Activated T-helper 2 cell treated with anti-CD3 and anti-CD28 coated beads, Interferon-gamma antibody, Interleukin-2, Interleukin-4, amounts not matched to agents 10 μg/mL and 5 μg/mL and 100 μg/mL, durations not matched to agents 14 hours and 24 hours and 36 hours (primary cell): Measurements from ENCODE around the gene ARHGEF39. TPM values are rescaled to one million over a fixed set of nuclear protein-coding genes. Genes with fewer than 3 reads are reported as not detected.
A peak's percentile ranks its signal among the peaks of the same experiment; 100 is the strongest.

Experiments used
- DNase-seq: peaks from one replicate; pipeline ENCODE4 v3.0.0; 2021; ENCODE audit warnings: low spot score
- H3K27ac Mint-ChIP-seq: one replicate; pipeline ENCODE4 v1.8.0; 2021; ENCODE audit warnings: mixed read lengths
- H3K27me3 Mint-ChIP-seq: one replicate; pipeline ENCODE4 v1.8.0; 2021; ENCODE audit warnings: low read depth, mixed read lengths
- H3K36me3 Mint-ChIP-seq: one replicate; pipeline ENCODE4 v1.8.0; 2021; ENCODE audit warnings: low read depth, mixed read lengths
- H3K4me1 Mint-ChIP-seq: one replicate; pipeline ENCODE4 v1.8.0; 2021; ENCODE audit warnings: low read depth, mixed read lengths
- H3K4me3 Mint-ChIP-seq: one replicate; pipeline ENCODE4 v1.8.0; 2021; ENCODE audit warnings: low read depth, mild to moderate bottlenecking, moderate library complexity, mixed read lengths
- H3K9me3 Mint-ChIP-seq: one replicate; pipeline ENCODE4 v1.8.0; 2021; ENCODE audit warnings: mixed read lengths
- intact Hi-C: fragments of 100-400 bp; cut with micrococcal nuclease; formaldehyde crosslinking; loops from one replicate; pipeline ENCODE4 v1.15.1; 2023
- total RNA-seq: library from RNA; stranded (reverse); gene quantifications from 2 replicates; pipeline ENCODE4 v1.2.3, GENCODE V29; 2022

ARHGEF39 gene
- total RNA-seq, 1 donor from 2014 or later = 12.3 TPM

GRCh38 chr9:35679766-35680330 is 14.9 kb upstream of the ARHGEF39 start:
- no peak overlapping the region for H3K4me3 Mint-ChIP-seq
- peaks cover 13% of the 10 kb centered on the region for H3K27me3 Mint-ChIP-seq
- H3K27ac Mint-ChIP-seq = no peak overlapping the region
- H3K4me1 Mint-ChIP-seq = peaks cover 3% of the 10 kb centered on the region
- H3K36me3 Mint-ChIP-seq = no peaks in the 10 kb centered on the region
- no peak for DNase-seq
- no peaks in the 10 kb centered on the region for H3K9me3 Mint-ChIP-seq
- intact Hi-C loops = no loop called here

DNA sequence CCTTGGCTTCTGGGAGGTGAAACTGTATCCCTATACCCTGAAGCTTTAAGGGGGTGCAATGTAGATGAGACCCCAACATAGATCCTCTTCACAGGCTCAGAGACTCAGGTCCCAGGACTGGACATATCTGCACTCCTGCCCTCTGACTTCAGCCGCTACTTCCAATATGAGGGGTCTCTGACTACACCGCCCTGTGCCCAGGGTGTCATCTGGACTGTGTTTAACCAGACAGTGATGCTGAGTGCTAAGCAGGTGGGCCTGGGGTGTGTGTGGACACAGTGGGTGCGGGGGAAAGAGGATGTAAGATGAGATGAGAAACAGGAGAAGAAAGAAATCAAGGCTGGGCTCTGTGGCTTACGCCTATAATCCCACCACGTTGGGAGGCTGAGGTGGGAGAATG is 14.1 kb upstream of the ARHGEF39 start:
- no peak for DNase-seq
- H3K4me3 Mint-ChIP-seq = no peak overlapping the region
- no peak overlapping the region for H3K27ac Mint-ChIP-seq
- H3K36me3 Mint-ChIP-seq = no peaks in the 10 kb centered on the region
- intact Hi-C loops = no loop called here
- H3K9me3 Mint-ChIP-seq = no peaks in the 10 kb centered on the region
- peaks cover 5% of the 10 kb centered on the region for H3K4me1 Mint-ChIP-seq
- peaks cover 20% of the 10 kb centered on the region for H3K27me3 Mint-ChIP-seq

DNA sequence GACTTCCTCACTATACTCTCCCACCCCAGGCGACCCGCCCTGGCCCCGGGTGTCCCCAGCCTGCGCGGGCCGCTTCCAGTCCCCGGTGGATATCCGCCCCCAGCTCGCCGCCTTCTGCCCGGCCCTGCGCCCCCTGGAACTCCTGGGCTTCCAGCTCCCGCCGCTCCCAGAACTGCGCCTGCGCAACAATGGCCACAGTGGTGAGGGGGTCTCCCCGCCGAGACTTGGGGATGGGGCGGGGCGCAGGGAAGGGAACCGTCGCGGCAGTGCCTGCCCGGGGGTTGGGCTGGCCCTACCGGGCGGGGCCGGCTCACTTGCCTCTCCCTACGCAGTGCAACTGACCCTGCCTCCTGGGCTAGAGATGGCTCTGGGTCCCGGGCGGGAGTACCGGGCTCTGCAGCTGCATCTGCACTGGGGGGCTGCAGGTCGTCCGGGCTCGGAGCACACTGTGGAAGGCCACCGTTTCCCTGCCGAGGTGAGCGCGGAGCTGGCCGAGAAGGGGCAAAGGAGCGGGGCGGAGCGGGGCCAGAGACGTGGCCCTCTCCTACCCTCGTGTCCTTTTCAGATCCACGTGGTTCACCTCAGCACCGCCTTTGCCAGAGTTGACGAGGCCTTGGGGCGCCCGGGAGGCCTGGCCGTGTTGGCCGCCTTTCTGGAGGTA is 10.9 kb upstream of the ARHGEF39 start:
- DNase-seq = no peak
- intact Hi-C loops = no loop called here
- peaks cover 5% of the 10 kb centered on the region for H3K4me1 Mint-ChIP-seq
- H3K27ac Mint-ChIP-seq = no peak overlapping the region
- peaks cover 30% of the 10 kb centered on the region for H3K27me3 Mint-ChIP-seq
- no peaks in the 10 kb centered on the region for H3K9me3 Mint-ChIP-seq
- H3K36me3 Mint-ChIP-seq = no peaks in the 10 kb centered on the region
- H3K4me3 Mint-ChIP-seq = peak overlapping the region; percentile 47

- Mint-ChIP-seq H3K27ac (no peak overlapping the region), H3K36me3 (no peaks in the 10 kb centered on the region), H3K9me3 (no peaks in the 10 kb centered on the region)
Observed at GRCh38 chr9:35675204-35675603, 10.2 kb upstream of the ARHGEF39 start.

DNA sequence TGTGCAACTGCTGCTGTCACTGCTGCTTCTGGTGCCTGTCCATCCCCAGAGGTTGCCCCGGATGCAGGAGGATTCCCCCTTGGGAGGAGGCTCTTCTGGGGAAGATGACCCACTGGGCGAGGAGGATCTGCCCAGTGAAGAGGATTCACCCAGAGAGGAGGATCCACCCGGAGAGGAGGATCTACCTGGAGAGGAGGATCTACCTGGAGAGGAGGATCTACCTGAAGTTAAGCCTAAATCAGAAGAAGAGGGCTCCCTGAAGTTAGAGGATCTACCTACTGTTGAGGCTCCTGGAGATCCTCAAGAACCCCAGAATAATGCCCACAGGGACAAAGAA is 9.0 kb upstream of the ARHGEF39 start:
- Mint-ChIP-seq H3K27me3 (peaks cover 30% of the 10 kb centered on the region), H3K27ac (no peak overlapping the region), H3K4me1 (peaks cover 5% of the 10 kb centered on the region), H3K9me3 (no peaks in the 10 kb centered on the region), H3K4me3 (no peak overlapping the region), H3K36me3 (no peaks in the 10 kb centered on the region)
- intact Hi-C loops = no loop called here
- no peak for DNase-seq

More at GRCh38 chr9:35675204-35675603, 10.2 kb upstream of the ARHGEF39 start:
- intact Hi-C loops = no loop called here
- Mint-ChIP-seq H3K4me1 (peaks cover 5% of the 10 kb centered on the region), H3K27me3 (peaks cover 32% of the 10 kb centered on the region), H3K4me3 (peak overlapping the region; percentile 17)
- no peak for DNase-seq

DNA sequence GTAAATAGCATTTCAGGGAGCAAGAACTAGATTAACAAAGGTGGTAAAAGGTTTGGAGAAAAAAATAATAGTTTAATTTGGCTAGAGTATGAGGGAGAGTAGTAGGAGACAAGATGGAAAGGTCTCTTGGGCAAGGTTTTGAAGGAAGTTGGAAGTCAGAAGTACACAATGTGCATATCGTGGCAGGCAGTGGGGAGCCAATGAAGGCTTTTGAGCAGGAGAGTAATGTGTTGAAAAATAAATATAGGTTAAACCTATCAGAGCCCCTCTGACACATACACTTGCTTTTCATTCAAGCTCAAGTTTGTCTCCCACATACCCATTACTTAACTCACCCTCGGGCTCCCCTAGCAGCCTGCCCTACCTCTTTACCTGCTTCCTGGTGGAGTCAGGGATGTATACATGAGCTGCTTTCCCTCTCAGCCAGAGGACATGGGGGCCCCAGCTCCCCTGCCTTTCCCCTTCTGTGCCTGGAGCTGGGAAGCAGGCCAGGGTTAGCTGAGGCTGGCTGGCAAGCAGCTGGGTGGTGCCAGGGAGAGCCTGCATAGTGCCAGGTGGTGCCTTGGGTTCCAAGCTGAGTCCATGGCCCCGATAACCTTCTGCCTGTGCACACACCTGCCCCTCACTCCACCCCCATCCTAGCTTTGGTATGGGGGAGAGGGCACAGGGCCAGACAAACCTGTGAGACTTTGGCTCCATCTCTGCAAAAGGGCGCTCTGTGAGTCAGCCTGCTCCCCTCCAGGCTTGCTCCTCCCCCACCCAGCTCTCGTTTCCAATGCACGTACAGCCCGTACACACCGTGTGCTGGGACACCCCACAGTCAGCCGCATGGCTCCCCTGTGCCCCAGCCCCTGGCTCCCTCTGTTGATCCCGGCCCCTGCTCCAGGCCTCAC is 8.4 kb upstream of the ARHGEF39 start, which contains the start of gene CA9:
Gene CA9, plus strand, starts transcription at position 797 of the 893 bp plus-strand sequence. Its CDS starts 32 bp downstream, at position 829.
- H3K4me3 Mint-ChIP-seq = peak within 1 kb of the TSS; percentile 42
- intact Hi-C loops = no loop called here
- H3K4me1 Mint-ChIP-seq = peaks cover 5% of the 10 kb centered on the region
- H3K36me3 Mint-ChIP-seq = no peaks in the 10 kb centered on the region
- H3K27me3 Mint-ChIP-seq = peaks cover 30% of the 10 kb centered on the region
- no peak within 1 kb of the TSS for H3K27ac Mint-ChIP-seq
- H3K9me3 Mint-ChIP-seq = no peaks in the 10 kb centered on the region
- DNase-seq = no peak

DNA sequence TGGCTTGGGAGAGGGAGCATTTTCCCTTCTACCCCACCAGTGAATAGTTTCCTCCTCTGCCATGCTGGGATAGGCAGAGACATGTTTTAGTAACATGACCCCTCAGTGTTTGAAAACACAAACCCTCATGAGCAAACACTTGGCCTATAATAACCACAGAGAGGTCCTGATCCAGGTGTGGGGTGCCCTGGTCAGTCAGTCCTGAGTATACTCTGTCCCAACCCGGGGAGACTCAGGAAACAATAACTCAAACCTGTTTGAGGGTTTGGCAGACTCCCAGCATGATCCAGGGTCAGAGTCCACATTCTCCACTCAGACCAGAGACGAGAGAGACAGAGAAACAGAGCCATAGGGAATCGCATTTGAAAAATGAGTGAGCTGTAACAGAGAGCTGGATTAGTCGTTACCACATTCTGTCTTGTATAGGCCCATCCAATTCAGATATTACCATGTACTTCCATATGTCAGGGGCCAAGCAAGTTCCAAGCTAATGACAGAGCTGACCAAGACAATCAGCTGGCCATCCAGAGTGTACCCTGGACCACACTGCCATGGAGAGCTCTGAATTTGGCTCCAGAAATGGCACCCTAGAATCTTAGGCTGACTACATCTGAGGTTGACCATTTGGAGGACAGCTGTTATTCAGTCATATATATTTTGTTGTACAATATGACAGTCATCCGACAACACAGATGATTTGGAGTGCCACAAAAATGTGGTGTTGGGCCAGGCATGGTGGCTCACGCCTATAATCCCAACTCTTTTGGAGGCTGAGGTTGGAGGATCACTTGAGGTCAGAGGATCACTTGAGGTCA is 4.5 kb upstream of the ARHGEF39 start:
- Mint-ChIP-seq H3K4me3 (no peak overlapping the region), H3K36me3 (no peaks in the 10 kb centered on the region), H3K27me3 (peaks cover 17% of the 10 kb centered on the region), H3K9me3 (no peaks in the 10 kb centered on the region), H3K4me1 (peaks cover 8% of the 10 kb centered on the region), H3K27ac (no peak overlapping the region)
- no peak for DNase-seq
- intact Hi-C loops = no loop called here

DNA sequence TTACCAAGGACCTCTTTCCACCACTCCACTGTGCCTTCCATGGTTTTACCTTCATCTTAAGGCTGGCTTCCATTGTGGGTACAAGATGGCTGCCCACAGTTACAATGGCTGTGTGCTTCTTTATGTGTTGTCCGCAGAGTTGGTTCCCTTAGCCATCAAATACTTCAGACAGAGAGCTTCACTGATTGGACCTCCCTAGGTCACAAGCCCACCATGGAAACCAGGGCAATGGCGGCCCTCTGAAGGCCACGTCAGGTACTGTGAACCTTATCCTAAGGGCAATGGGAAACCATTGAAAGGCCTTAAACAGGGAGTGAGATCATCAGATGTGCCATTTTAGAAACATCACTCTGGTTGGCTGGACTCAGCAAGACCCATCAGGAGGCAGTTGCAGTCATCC is 2.9 kb upstream of the ARHGEF39 start:
- Mint-ChIP-seq H3K4me3 (no peak overlapping the region), H3K9me3 (no peaks in the 10 kb centered on the region), H3K27me3 (peaks cover 6% of the 10 kb centered on the region), H3K36me3 (peaks cover 5% of the 10 kb centered on the region), H3K27ac (no peak overlapping the region), H3K4me1 (peaks cover 21% of the 10 kb centered on the region)
- no peak for DNase-seq
- intact Hi-C loops = no loop called here

- intact Hi-C loops = no loop called here
- peaks cover 2% of the 10 kb centered on the region for H3K27me3 Mint-ChIP-seq
- H3K4me3 Mint-ChIP-seq = no peak overlapping the region
- H3K27ac Mint-ChIP-seq = no peak overlapping the region
- H3K9me3 Mint-ChIP-seq = no peaks in the 10 kb centered on the region
- H3K4me1 Mint-ChIP-seq = peaks cover 35% of the 10 kb centered on the region
- H3K36me3 Mint-ChIP-seq = peaks cover 16% of the 10 kb centered on the region
- DNase-seq = no peak
Observed at GRCh38 chr9:35666549-35666948, 1.6 kb upstream of the ARHGEF39 start.

- no peaks in the 10 kb centered on the region for H3K9me3 Mint-ChIP-seq
- DNase-seq = no peak
- intact Hi-C loops = no loop called here
- H3K36me3 Mint-ChIP-seq = peaks cover 17% of the 10 kb centered on the region
- H3K27me3 Mint-ChIP-seq = peaks cover 2% of the 10 kb centered on the region
- H3K27ac Mint-ChIP-seq = peak overlapping the region; percentile 18
- peaks cover 38% of the 10 kb centered on the region for H3K4me1 Mint-ChIP-seq
- H3K4me3 Mint-ChIP-seq = peak overlapping the region; percentile 85
Observed at GRCh38 chr9:35666045-35666444, 1.1 kb upstream of the ARHGEF39 start.

DNA sequence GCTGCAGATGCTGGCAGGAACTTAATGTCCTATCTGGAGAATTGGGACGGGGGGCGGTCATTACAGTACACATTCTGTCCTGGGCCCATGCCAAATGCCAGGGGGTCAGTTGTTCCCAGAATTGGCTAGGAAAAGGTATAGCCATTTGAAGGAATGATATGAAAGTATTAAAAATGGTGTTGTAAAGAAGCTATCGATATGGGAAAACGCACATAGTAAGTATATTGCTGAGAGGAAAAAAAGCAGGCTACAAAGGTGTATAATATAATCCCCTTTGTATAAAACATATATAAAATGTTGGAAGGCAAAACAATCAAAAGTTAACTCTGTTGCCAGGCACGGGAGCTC is 450 bp upstream of the ARHGEF39 start:
- H3K36me3 Mint-ChIP-seq = peaks cover 23% of the 10 kb centered on the region
- peak overlapping the region; percentile 85 for H3K4me3 Mint-ChIP-seq
- H3K27ac Mint-ChIP-seq = peak overlapping the region; percentile 63
- DNase-seq = no peak
- H3K27me3 Mint-ChIP-seq = peaks cover under 1% of the 10 kb centered on the region
- H3K4me1 Mint-ChIP-seq = peaks cover 44% of the 10 kb centered on the region
- intact Hi-C loops = no loop called here
- H3K9me3 Mint-ChIP-seq = no peaks in the 10 kb centered on the region

- H3K27me3 Mint-ChIP-seq = peaks cover 3% of the 10 kb centered on the region
- H3K36me3 Mint-ChIP-seq = peaks cover 38% of the 10 kb centered on the region
- no peaks in the 10 kb centered on the region for H3K9me3 Mint-ChIP-seq
- DNase-seq = no peak
- H3K27ac Mint-ChIP-seq = peak overlapping the region; percentile 74
- intact Hi-C loops = no loop called here
- H3K4me1 Mint-ChIP-seq = peaks cover 63% of the 10 kb centered on the region
- peak overlapping the region; percentile 61 for H3K4me3 Mint-ChIP-seq
Observed at GRCh38 chr9:35662437-35662836, 2.6 kb downstream of the ARHGEF39 start.
